Neural cell (in vitro differentiated cells): ENCODE data around the gene USP2. TPM values are rescaled to one million over a fixed set of nuclear protein-coding genes. Genes with fewer than 3 reads are reported as not detected.

Source experiments
- H2AFZ ChIP-seq: fragments of 200-600, 300-800 bp; sonication (generic), shearing (Covaris generic); 2 replicates; pipeline ENCODE4 v1.6.0; 2014; ENCODE audit warnings: low read depth, mild to moderate bottlenecking, antibody characterized with exemption, low read length, moderate library complexity
- H3F3A ChIP-seq: fragments of 200-600 bp; shearing (Covaris generic); 2 replicates; pipeline ENCODE4 v1.6.1; 2016; ENCODE audit warnings: mild to moderate bottlenecking, moderate library complexity, mixed read lengths, antibody characterized with exemption, low read length; ENCODE audit not compliant: insufficient read depth, poor library complexity, severe bottlenecking
- H3K27ac ChIP-seq: fragments of 200-600, 300-800 bp; sonication (generic), shearing (Covaris generic); 2 replicates; pipeline ENCODE4 v1.5.1; 2014; ENCODE audit warnings: mild to moderate bottlenecking, low read length, moderate library complexity
- H3K27me3 ChIP-seq: fragments of 300-800, 200-600 bp; sonication (generic), shearing (Covaris generic); 2 replicates; pipeline ENCODE4 v1.6.0; 2014; ENCODE audit warnings: mild to moderate bottlenecking, low read depth, low read length, moderate library complexity; ENCODE audit not compliant: insufficient read depth
- H3K36me3 ChIP-seq: fragments of 300-800, 200-600 bp; sonication (generic), shearing (Covaris generic); 2 replicates; pipeline ENCODE4 v1.5.1; 2014; ENCODE audit warnings: mild to moderate bottlenecking, antibody characterized with exemption, low read length, moderate library complexity; ENCODE audit not compliant: insufficient read depth
- H3K4me2 ChIP-seq: fragments of 300-800, 200-600 bp; sonication (generic), shearing (Covaris generic); 2 replicates; pipeline ENCODE4 v1.6.0; 2014; ENCODE audit warnings: mild to moderate bottlenecking, low read length
- H3K4me3 ChIP-seq: fragments of 300-800, 200-600 bp; sonication (generic), shearing (Covaris generic); 2 replicates; pipeline ENCODE4 v1.5.1; 2014; ENCODE audit warnings: mild to moderate bottlenecking, low read length, moderate library complexity
- H3K79me2 ChIP-seq: fragments of 200-600 bp; shearing (Covaris generic); replicated peaks from 2 replicates; pipeline ENCODE4 v1.6.0; 2014; ENCODE audit warnings: mild to moderate bottlenecking, low read length, moderate library complexity; ENCODE audit not compliant: insufficient read depth
- H3K9ac ChIP-seq: fragments of 300-800, 200-600 bp; sonication (generic), shearing (Covaris generic); 2 replicates; pipeline ENCODE4 v1.6.1; 2016; ENCODE audit warnings: mild to moderate bottlenecking, low read length, mixed read lengths
- H3K9me2 ChIP-seq: fragments of 200-600 bp; shearing (Covaris generic); 2 replicates; pipeline ENCODE4 v1.6.1; 2016; ENCODE audit warnings: mild to moderate bottlenecking, low read length, mixed read lengths; ENCODE audit not compliant: insufficient read depth
- H3K9me3 ChIP-seq: fragments of 200-600, 300-800 bp; sonication (generic), shearing (Covaris generic); 2 replicates; pipeline ENCODE4 v1.6.1; 2016; ENCODE audit warnings: mild to moderate bottlenecking, mixed run types, low read length, moderate library complexity, mixed read lengths
- H4K20me1 ChIP-seq: fragments of 200-600 bp; shearing (Covaris generic); 2 replicates; pipeline ENCODE4 v1.6.1; 2016; ENCODE audit warnings: mild to moderate bottlenecking, mixed run types; ENCODE audit not compliant: insufficient read depth
- EP300 ChIP-seq: fragments of 450-650 bp; conservative IDR thresholded peaks from 2 replicates; pipeline ENCODE4 v1.6.1; 2014; ENCODE audit warnings: antibody characterized with exemption, mild to moderate bottlenecking, moderate library complexity; ENCODE audit not compliant: poor library complexity, severe bottlenecking
- EZH2 ChIP-seq: fragments of 200-600, 300-800 bp; shearing (Covaris generic), sonication (generic); IDR thresholded peaks from 2 replicates; pipeline ENCODE4 v1.6.1; 2014; ENCODE audit warnings: antibody characterized with exemption, low read length, borderline replicate concordance, mild to moderate bottlenecking; ENCODE audit not compliant: insufficient read depth, poor library complexity, severe bottlenecking
- MXI1 ChIP-seq: fragments of 450-650 bp; conservative IDR thresholded peaks from 2 replicates; pipeline ENCODE4 v1.6.1; 2014; ENCODE audit warnings: antibody characterized with exemption, mild to moderate bottlenecking; ENCODE audit not compliant: poor library complexity, severe bottlenecking
- POLR2AphosphoS5 ChIP-seq: IDR thresholded peaks from 2 replicates; pipeline ENCODE4 v1.6.1; 2012
- RAD21 ChIP-seq: fragments of 450-650 bp; conservative IDR thresholded peaks from 2 replicates; pipeline ENCODE4 v1.6.1; 2014; ENCODE audit warnings: antibody characterized with exemption, mild to moderate bottlenecking, moderate library complexity
- SMC3 ChIP-seq: fragments of 450-650 bp; conservative IDR thresholded peaks from 2 replicates; pipeline ENCODE4 v1.6.1; 2014; ENCODE audit warnings: antibody characterized with exemption, mild to moderate bottlenecking, moderate library complexity; ENCODE audit not compliant: poor library complexity
- TAF1 ChIP-seq: IDR thresholded peaks from 2 replicates; pipeline ENCODE4 v1.6.1; 2012; ENCODE audit warnings: low read depth
- polyA plus RNA-seq: library from polyadenylated mRNA; depleted of rRNA; stranded (reverse); fragments of >200 nt; gene quantifications from 2 replicates; pipeline ENCODE4 v1.2.3, GENCODE V29; 2014
- TF ChIP-seq, protein P1 (sequence below): fragments of 450-650 bp; IDR thresholded peaks from 2 replicates; pipeline ENCODE4 v1.5.1; 2014; ENCODE audit warnings: antibody characterized with exemption, mild to moderate bottlenecking, moderate library complexity; ENCODE audit not compliant: poor library complexity, severe bottlenecking
- TF ChIP-seq, protein P2 (sequence below): IDR thresholded peaks from 2 replicates; pipeline ENCODE4 v1.6.1; 2012; ENCODE audit warnings: borderline replicate concordance

USP2 gene
- polyA plus RNA-seq, 1 donor from 2014 or later = 0.59 TPM

DNA sequence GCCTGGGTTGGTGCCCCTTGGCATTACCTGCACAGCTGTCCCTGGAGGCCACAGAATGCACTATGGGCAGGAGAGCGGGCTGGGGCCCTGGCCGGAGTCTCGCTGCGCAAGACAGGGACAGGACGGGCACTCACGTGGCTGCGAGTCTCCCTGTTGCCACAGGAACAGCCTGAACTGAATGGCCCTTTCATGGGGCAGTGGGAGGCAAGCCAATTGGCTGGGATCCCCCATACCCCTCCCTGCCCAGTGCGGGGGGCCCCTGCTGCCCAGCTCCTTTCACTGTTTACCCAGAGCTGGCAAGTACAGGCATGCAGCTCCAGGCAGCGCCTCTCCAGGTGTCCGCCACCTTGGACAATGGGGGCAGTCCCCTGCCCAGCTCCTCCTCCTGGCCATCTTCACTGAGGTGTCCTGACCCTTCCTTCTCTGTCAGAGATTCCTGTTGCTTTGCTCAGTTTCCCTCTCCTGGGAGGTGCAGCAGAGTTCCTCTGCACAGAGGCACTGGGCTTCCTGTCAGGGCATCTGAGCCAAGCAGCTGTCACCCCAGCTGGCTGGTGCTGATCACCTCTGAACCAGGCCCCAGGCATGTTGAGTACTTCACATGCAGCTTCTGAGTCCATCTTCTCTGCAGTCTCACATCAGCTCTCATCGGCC, 5.2 kb downstream of the USP2 start:
- Histone ChIP-seq H3K9ac (no peak overlapping the region), H3K4me3 (no peak overlapping the region), H2AFZ (no peak overlapping the region), H3K9me2 (no peaks in the 10 kb centered on the region), H3K9me3 (no peaks in the 10 kb centered on the region), H3K4me2 (no peak overlapping the region), H3K36me3 (no peaks in the 10 kb centered on the region), H3K27ac (no peak overlapping the region), H4K20me1 (no peaks in the 10 kb centered on the region), H3K27me3 (peaks cover 10% of the 10 kb centered on the region), H3K79me2 (no peaks in the 10 kb centered on the region), H3F3A (no peaks in the 10 kb centered on the region)
- no peak for TF ChIP-seq MXI1
- TF ChIP-seq SMC3 = no peak

DNA sequence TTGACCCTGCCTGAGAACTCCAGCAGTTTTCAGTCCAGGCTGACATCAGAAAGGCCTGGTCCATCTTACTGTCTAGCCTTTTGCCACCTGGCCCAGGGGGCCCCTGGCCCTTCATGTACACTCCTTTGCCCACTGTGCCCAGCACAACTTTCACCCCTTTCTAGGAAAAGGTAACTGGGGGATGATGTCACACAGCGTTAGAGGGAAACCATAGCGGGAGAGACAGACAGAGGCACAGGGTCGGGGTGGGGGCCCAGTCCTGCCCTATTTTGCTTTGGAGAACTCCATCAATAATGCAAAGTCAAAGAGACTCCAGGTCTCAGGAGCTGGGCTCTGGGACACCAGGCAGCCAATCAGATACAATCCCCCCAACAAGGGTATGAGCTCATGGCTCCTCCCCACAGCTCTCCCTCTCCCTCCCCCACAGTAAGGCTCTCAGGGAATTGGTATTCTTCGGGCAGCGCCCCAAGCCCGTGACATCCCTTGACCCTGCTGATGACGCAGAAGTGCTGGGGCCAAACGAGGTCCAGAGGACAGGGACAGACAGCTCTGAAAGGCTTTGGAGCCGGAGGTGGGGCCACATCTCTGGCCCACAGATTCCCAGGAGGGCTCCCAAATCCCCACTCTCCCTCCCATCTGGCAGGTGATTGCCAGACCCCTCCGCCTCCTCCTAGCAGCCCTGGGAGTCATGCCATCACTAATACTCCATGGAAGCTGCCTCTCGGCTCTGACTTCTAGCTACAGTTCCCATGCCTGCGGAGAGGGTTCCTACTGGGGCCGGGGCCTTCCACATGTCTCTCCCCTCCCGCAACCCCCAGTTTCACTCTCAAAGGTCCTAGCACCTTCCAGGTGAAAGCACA, 5.9 kb downstream of the USP2 start:
- TF ChIP-seq EP300 = no peak
- TF ChIP-seq, protein P1, sequence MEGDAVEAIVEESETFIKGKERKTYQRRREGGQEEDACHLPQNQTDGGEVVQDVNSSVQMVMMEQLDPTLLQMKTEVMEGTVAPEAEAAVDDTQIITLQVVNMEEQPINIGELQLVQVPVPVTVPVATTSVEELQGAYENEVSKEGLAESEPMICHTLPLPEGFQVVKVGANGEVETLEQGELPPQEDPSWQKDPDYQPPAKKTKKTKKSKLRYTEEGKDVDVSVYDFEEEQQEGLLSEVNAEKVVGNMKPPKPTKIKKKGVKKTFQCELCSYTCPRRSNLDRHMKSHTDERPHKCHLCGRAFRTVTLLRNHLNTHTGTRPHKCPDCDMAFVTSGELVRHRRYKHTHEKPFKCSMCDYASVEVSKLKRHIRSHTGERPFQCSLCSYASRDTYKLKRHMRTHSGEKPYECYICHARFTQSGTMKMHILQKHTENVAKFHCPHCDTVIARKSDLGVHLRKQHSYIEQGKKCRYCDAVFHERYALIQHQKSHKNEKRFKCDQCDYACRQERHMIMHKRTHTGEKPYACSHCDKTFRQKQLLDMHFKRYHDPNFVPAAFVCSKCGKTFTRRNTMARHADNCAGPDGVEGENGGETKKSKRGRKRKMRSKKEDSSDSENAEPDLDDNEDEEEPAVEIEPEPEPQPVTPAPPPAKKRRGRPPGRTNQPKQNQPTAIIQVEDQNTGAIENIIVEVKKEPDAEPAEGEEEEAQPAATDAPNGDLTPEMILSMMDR = no peak
- TF ChIP-seq TAF1 = no peak
- TF ChIP-seq POLR2AphosphoS5 = no peak
- no peak for TF ChIP-seq EZH2
- no peak for TF ChIP-seq MXI1
- TF ChIP-seq RAD21 = no peak
- TF ChIP-seq, protein P2, sequence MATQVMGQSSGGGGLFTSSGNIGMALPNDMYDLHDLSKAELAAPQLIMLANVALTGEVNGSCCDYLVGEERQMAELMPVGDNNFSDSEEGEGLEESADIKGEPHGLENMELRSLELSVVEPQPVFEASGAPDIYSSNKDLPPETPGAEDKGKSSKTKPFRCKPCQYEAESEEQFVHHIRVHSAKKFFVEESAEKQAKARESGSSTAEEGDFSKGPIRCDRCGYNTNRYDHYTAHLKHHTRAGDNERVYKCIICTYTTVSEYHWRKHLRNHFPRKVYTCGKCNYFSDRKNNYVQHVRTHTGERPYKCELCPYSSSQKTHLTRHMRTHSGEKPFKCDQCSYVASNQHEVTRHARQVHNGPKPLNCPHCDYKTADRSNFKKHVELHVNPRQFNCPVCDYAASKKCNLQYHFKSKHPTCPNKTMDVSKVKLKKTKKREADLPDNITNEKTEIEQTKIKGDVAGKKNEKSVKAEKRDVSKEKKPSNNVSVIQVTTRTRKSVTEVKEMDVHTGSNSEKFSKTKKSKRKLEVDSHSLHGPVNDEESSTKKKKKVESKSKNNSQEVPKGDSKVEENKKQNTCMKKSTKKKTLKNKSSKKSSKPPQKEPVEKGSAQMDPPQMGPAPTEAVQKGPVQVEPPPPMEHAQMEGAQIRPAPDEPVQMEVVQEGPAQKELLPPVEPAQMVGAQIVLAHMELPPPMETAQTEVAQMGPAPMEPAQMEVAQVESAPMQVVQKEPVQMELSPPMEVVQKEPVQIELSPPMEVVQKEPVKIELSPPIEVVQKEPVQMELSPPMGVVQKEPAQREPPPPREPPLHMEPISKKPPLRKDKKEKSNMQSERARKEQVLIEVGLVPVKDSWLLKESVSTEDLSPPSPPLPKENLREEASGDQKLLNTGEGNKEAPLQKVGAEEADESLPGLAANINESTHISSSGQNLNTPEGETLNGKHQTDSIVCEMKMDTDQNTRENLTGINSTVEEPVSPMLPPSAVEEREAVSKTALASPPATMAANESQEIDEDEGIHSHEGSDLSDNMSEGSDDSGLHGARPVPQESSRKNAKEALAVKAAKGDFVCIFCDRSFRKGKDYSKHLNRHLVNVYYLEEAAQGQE = no peak
- TF ChIP-seq SMC3 = no peak
- no peaks in the 10 kb centered on the region for H3K9me3 ChIP-seq
- H3K9me2 ChIP-seq = no peaks in the 10 kb centered on the region
- no peak overlapping the region for H3K27ac ChIP-seq
- no peaks in the 10 kb centered on the region for H3K79me2 ChIP-seq
- no peaks in the 10 kb centered on the region for H4K20me1 ChIP-seq
- H3K27me3 ChIP-seq = peaks cover 3% of the 10 kb centered on the region
- H3K9ac ChIP-seq = no peak overlapping the region
- H3F3A ChIP-seq = no peaks in the 10 kb centered on the region
- H3K4me3 ChIP-seq = no peak overlapping the region
- H3K4me2 ChIP-seq = no peak overlapping the region
- H3K36me3 ChIP-seq = no peaks in the 10 kb centered on the region
- no peak overlapping the region for H2AFZ ChIP-seq
